Measurements from ENCODE around the gene TPGS2. TPM values are rescaled to one million over a fixed set of nuclear protein-coding genes. Genes with fewer than 3 reads are reported as not detected.
A peak's percentile ranks its signal among the peaks of the same experiment; 100 is the strongest.
"Not testable (repeated sequence)": the region's sequence is repeated elsewhere in the genome, so short reads cannot be mapped to it uniquely, and the experiment has no call there.

Gene TPGS2
- total RNA-seq, 1 donor from 2014 or later: 81.6 TPM

GRCh38 chr18:36766836-36767235 lies 62.0 kb downstream of the TPGS2 start:
- H3K27ac Mint-ChIP-seq: no peak overlapping the region
- no peak for DNase-seq (ENCODE audit: low spot score)
- intact Hi-C loops (cut with micrococcal nuclease): no loop called here
- peaks cover 20% of the 10 kb centered on the region for H3K4me1 Mint-ChIP-seq (ENCODE audit: low read depth)
- no peak overlapping the region for H3K4me3 Mint-ChIP-seq (ENCODE audit: low read depth)
- H3K27me3 Mint-ChIP-seq (ENCODE audit: low read depth): no peaks in the 10 kb centered on the region
- no peaks in the 10 kb centered on the region for H3K36me3 Mint-ChIP-seq (ENCODE audit: low read depth)
- no peaks in the 10 kb centered on the region for H3K9me3 Mint-ChIP-seq

DNA sequence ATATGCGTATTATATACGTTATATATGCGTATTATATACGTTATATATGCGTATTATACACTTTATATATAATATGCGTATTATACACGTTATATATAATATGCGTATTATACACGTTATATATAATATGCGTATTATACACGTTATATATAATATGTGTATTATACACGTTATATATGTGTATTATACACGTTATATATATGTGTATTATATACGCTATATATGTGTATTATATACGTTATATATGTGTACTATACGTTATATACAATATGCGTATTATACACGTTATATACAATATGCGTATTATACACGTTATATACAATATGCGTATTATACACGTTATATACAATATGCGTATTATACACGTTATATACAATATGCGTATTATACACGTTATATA lies 65.8 kb downstream of the TPGS2 start:
- peaks cover 15% of the 10 kb centered on the region for H3K4me1 Mint-ChIP-seq (ENCODE audit: low read depth)
- intact Hi-C loops (cut with micrococcal nuclease); H3K9me3 Mint-ChIP-seq; H3K36me3 Mint-ChIP-seq (ENCODE audit: low read depth); H3K27me3 Mint-ChIP-seq (ENCODE audit: low read depth); DNase-seq (ENCODE audit: low spot score); H3K27ac Mint-ChIP-seq; H3K4me3 Mint-ChIP-seq (ENCODE audit: low read depth): not testable (repeated sequence)

DNA sequence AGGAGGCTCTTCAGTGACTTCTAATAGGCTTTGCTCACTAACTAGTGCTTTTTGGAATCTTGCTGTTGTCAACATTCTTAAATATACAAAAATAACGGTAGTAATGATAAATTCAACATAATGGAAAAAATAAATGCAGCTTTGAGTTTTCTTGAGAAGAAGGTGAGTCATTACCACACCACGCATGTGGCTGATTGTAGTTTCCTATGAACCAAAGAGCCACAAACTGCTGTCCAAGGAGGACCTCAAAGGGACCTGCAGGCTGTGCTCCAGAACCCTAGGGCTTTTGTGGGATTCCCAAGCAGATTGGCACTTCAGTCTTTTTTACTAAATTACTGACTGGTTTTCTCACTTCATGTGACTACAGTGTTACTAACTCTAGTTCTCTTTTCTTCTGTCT lies 66.7 kb downstream of the TPGS2 start:
- no peaks in the 10 kb centered on the region for H3K9me3 Mint-ChIP-seq
- H3K27me3 Mint-ChIP-seq (ENCODE audit: low read depth): no peaks in the 10 kb centered on the region
- H3K27ac Mint-ChIP-seq: peak overlapping the region; percentile 51
- H3K4me1 Mint-ChIP-seq (ENCODE audit: low read depth): peaks cover 15% of the 10 kb centered on the region
- DNase-seq (ENCODE audit: low spot score): no peak
- intact Hi-C loops (cut with micrococcal nuclease): no loop called here
- H3K4me3 Mint-ChIP-seq (ENCODE audit: low read depth): no peak overlapping the region
- no peaks in the 10 kb centered on the region for H3K36me3 Mint-ChIP-seq (ENCODE audit: low read depth)

DNA sequence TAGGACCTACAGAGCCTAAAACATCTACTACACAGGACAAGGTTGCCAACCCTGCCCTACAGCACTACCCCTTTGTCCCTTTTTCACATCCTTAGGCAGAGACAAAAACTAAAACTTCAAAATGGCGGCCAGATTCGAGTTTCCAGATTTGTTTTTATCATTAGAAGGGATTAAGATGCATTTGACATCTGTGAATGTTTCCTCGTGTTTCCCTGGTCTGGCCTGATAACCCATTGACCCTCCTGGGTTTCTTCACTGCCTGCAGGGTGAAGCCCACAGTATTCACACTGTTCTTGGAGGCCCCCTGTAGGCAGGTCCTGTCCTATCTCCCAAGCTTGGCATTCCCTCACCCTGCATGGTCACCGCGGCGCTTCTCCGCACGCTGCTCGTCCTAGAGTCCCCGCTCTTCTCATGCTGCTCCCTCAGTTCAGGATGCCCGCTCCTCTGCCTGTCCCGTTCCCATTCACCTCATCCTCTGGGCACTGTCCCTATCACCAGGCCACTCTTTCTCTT lies 67.6 kb downstream of the TPGS2 start:
- intact Hi-C loops (cut with micrococcal nuclease): no loop called here
- Mint-ChIP-seq H3K36me3 (ENCODE audit: low read depth) (no peaks in the 10 kb centered on the region), H3K9me3 (no peaks in the 10 kb centered on the region), H3K27me3 (ENCODE audit: low read depth) (peaks cover under 1% of the 10 kb centered on the region), H3K27ac (peak overlapping the region; percentile 51), H3K4me3 (ENCODE audit: low read depth) (no peak overlapping the region), H3K4me1 (ENCODE audit: low read depth) (peaks cover 15% of the 10 kb centered on the region)
- no peak for DNase-seq (ENCODE audit: low spot score)

DNA sequence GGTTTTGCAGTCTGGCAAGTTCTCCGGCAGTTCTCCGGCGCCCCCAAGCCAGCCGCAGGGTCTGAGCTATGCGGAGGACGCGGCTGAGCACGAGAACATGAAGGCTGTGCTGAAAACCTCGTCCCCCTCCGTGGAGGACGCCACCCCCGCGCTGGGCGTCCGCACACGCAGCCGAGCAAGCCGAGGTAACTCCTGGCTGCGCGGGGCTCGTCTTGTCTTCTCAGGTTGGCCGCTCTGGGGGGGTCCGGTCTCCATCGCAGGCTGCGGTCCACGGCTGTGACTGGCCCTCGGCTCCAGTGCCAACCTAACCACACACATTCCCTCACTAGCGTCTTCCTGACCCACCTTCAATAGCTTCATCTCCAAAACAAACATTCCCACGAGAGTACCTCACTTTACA lies 68.2 kb downstream of the TPGS2 start:
- intact Hi-C loops (cut with micrococcal nuclease): no loop called here
- H3K27me3 Mint-ChIP-seq (ENCODE audit: low read depth): peaks cover 2% of the 10 kb centered on the region
- DNase-seq (ENCODE audit: low spot score): no peak
- peaks cover 15% of the 10 kb centered on the region for H3K4me1 Mint-ChIP-seq (ENCODE audit: low read depth)
- no peak overlapping the region for H3K4me3 Mint-ChIP-seq (ENCODE audit: low read depth)
- no peak overlapping the region for H3K27ac Mint-ChIP-seq
- H3K36me3 Mint-ChIP-seq (ENCODE audit: low read depth): no peaks in the 10 kb centered on the region
- no peaks in the 10 kb centered on the region for H3K9me3 Mint-ChIP-seq

GRCh38 chr18:36759167-36759776 lies 69.5 kb downstream of the TPGS2 start:
- no peak for DNase-seq (ENCODE audit: low spot score)
- intact Hi-C loops (cut with micrococcal nuclease): no loop called here
- Mint-ChIP-seq H3K4me3 (ENCODE audit: low read depth) (no peak overlapping the region), H3K27me3 (ENCODE audit: low read depth) (peaks cover 2% of the 10 kb centered on the region), H3K27ac (no peak overlapping the region), H3K9me3 (no peaks in the 10 kb centered on the region), H3K4me1 (ENCODE audit: low read depth) (peaks cover 15% of the 10 kb centered on the region), H3K36me3 (ENCODE audit: low read depth) (no peaks in the 10 kb centered on the region)

DNA sequence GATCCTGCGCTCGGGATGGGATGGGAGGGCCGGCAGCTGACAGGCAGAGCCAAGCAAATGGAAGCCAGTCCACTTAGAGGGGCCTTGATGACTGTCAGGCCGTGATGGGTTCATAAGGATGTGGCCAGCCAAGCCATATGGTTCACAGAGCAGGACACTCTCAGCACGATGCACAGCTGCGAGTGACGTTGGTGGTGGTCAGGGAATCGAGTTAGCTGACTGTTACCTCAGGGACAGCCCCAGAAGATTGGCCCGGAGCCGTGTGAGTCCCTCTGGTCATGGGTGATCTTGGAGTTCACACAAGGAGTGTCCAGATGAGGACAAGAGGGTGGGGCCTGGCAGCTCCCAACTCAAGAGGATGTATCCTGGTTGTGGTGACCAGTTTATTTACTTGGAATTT lies 70.2 kb downstream of the TPGS2 start:
- Mint-ChIP-seq H3K4me3 (ENCODE audit: low read depth) (no peak overlapping the region), H3K36me3 (ENCODE audit: low read depth) (no peaks in the 10 kb centered on the region), H3K27ac (no peak overlapping the region), H3K9me3 (no peaks in the 10 kb centered on the region), H3K27me3 (ENCODE audit: low read depth) (peaks cover 2% of the 10 kb centered on the region), H3K4me1 (ENCODE audit: low read depth) (peaks cover 15% of the 10 kb centered on the region)
- intact Hi-C loops (cut with micrococcal nuclease): no loop called here
- DNase-seq (ENCODE audit: low spot score): no peak

DNA sequence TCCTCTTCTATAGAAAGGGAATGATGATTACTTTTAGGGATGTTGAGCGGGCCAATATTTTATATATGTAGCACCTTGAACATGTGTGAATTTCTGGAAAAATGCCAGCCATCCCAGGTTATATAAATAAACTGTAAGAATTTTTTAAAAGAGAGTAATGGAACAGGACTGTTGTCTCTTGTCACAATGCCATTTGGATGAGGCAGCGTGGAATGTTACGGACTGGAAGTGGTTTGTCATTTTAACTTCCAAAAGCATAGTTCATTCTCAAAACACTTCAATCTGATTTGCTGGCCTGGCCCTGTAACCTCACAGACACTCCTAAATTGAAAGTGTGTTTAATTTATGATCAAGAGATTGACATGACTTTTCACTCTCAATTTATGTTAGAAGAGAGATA lies 70.8 kb downstream of the TPGS2 start:
- H3K27me3 Mint-ChIP-seq (ENCODE audit: low read depth): peaks cover 2% of the 10 kb centered on the region
- no peak overlapping the region for H3K4me3 Mint-ChIP-seq (ENCODE audit: low read depth)
- no peaks in the 10 kb centered on the region for H3K36me3 Mint-ChIP-seq (ENCODE audit: low read depth)
- peaks cover 15% of the 10 kb centered on the region for H3K4me1 Mint-ChIP-seq (ENCODE audit: low read depth)
- intact Hi-C loops (cut with micrococcal nuclease): loop anchor here (2.0 kb wide), 1 partner anchor 69 kb away; no protein-coding TSS in a partner anchor
- H3K27ac Mint-ChIP-seq: no peak overlapping the region
- no peak for DNase-seq (ENCODE audit: low spot score)
- no peaks in the 10 kb centered on the region for H3K9me3 Mint-ChIP-seq

- H3K27ac Mint-ChIP-seq: no peak overlapping the region
- intact Hi-C loops (cut with micrococcal nuclease): loop anchor here (2.0 kb wide), 1 partner anchor 68 kb away; no protein-coding TSS in a partner anchor
Observed at GRCh38 chr18:36757081-36757480, 71.7 kb downstream of the TPGS2 start.

GRCh38 chr18:36756242-36756641 lies 72.6 kb downstream of the TPGS2 start:
- H3K27me3 Mint-ChIP-seq (ENCODE audit: low read depth): peaks cover 4% of the 10 kb centered on the region
- H3K4me3 Mint-ChIP-seq (ENCODE audit: low read depth): no peak overlapping the region
- no peaks in the 10 kb centered on the region for H3K36me3 Mint-ChIP-seq (ENCODE audit: low read depth)
- peaks cover 5% of the 10 kb centered on the region for H3K9me3 Mint-ChIP-seq
- no peak for DNase-seq (ENCODE audit: low spot score)
- H3K27ac Mint-ChIP-seq: no peak overlapping the region
- intact Hi-C loops (cut with micrococcal nuclease): loop anchor here (2.0 kb wide), 1 partner anchor 67 kb away; no protein-coding TSS in a partner anchor
- H3K4me1 Mint-ChIP-seq (ENCODE audit: low read depth): peaks cover 4% of the 10 kb centered on the region

More at GRCh38 chr18:36757081-36757480, 71.7 kb downstream of the TPGS2 start:
- Mint-ChIP-seq H3K36me3 (ENCODE audit: low read depth) (no peaks in the 10 kb centered on the region), H3K9me3 (no peaks in the 10 kb centered on the region), H3K4me1 (ENCODE audit: low read depth) (peaks cover 11% of the 10 kb centered on the region), H3K4me3 (ENCODE audit: low read depth) (no peak overlapping the region), H3K27me3 (ENCODE audit: low read depth) (peaks cover 2% of the 10 kb centered on the region)
- DNase-seq (ENCODE audit: low spot score): no peak

- intact Hi-C loops (cut with micrococcal nuclease): no loop called here
- H3K4me3 Mint-ChIP-seq (ENCODE audit: low read depth): no peak overlapping the region
- no peaks in the 10 kb centered on the region for H3K36me3 Mint-ChIP-seq (ENCODE audit: low read depth)
- no peak overlapping the region for H3K27ac Mint-ChIP-seq
- H3K27me3 Mint-ChIP-seq (ENCODE audit: low read depth): peaks cover 7% of the 10 kb centered on the region
- DNase-seq (ENCODE audit: low spot score): no peak
- peaks cover 5% of the 10 kb centered on the region for H3K9me3 Mint-ChIP-seq
- no peaks in the 10 kb centered on the region for H3K4me1 Mint-ChIP-seq (ENCODE audit: low read depth)
Observed at GRCh38 chr18:36752929-36753865, 75.6 kb downstream of the TPGS2 start.

- no peak overlapping the region for H3K27ac Mint-ChIP-seq
- no peaks in the 10 kb centered on the region for H3K36me3 Mint-ChIP-seq (ENCODE audit: low read depth)
- H3K4me1 Mint-ChIP-seq (ENCODE audit: low read depth): no peaks in the 10 kb centered on the region
- intact Hi-C loops (cut with micrococcal nuclease): no loop called here
- no peaks in the 10 kb centered on the region for H3K9me3 Mint-ChIP-seq
- no peak for DNase-seq (ENCODE audit: low spot score)
- H3K27me3 Mint-ChIP-seq (ENCODE audit: low read depth): peaks cover 5% of the 10 kb centered on the region
- no peak overlapping the region for H3K4me3 Mint-ChIP-seq (ENCODE audit: low read depth)
Observed at GRCh38 chr18:36745219-36745975, 83.4 kb downstream of the TPGS2 start.

Data from activated T-helper 2 cell treated with anti-CD3 and anti-CD28 coated beads, Interferon-gamma antibody, Interleukin-2, Interleukin-4, amounts not matched to agents 10 μg/mL and 5 μg/mL and 100 μg/mL, durations not matched to agents 14 hours and 24 hours and 36 hours (primary cell).